Measurements from ENCODE around the gene THTPA. TPM values are rescaled to one million over a fixed set of nuclear protein-coding genes. Genes with fewer than 3 reads are reported as not detected.

THTPA gene
- total RNA-seq, 2 donors from 2014 or later = 9.0 to 21.0 TPM

DNA sequence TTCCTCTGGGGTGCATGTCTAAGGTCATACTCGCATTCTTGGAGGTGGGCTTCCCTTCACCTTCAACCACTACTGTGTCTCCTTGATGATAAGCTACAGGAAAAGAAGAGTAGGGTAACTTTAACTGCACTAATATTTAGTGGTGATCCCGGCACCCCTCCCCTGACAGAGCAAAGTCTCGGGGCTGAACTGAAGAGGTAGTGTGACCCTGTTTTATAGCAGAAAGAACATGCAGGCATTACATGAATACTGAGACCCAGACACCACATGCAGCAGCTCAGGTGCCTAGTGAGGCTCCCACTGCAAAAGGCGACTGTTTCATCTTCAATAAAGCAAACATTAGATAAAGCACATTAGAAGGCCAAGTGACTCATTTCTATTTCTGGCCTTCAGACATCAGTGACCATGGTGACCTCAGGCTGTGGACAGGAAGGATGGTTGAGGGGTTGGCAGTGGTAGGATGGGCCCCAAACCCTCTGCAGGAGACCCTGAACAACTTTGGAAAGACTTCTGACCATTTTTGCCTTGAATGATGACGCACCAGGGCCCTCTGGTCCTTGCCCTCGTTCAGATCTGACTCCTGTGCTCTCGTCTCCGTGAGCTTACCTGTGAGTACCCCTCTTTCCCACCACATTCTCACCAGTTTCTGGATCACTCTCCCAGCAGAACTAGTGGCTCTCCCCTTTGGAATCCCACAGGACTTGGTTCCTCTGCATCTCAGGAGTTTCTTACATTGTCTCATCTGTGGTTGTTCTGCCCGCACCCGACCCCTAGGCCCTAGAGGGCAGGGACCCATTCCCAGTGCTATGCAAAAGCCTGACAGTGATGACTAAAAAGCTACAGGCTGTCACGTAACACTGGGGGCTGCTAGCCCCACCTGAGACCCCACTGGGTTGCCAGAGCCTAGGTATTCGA, 46.4 kb downstream of the THTPA start:
- H3K9me3 ChIP-seq = no peaks in the 10 kb centered on the region
- H3K4me3 ChIP-seq = no peak overlapping the region
- H3K9ac ChIP-seq (ENCODE audit: low read depth in 2 of 2, low read length in 2 of 2) = no peak overlapping the region
- intact Hi-C loops (cut with DNase I) = no loop called here
- H3K27ac ChIP-seq = no peak overlapping the region
- no peaks in the 10 kb centered on the region for H3K36me3 ChIP-seq
- TF ChIP-seq, protein P1, sequence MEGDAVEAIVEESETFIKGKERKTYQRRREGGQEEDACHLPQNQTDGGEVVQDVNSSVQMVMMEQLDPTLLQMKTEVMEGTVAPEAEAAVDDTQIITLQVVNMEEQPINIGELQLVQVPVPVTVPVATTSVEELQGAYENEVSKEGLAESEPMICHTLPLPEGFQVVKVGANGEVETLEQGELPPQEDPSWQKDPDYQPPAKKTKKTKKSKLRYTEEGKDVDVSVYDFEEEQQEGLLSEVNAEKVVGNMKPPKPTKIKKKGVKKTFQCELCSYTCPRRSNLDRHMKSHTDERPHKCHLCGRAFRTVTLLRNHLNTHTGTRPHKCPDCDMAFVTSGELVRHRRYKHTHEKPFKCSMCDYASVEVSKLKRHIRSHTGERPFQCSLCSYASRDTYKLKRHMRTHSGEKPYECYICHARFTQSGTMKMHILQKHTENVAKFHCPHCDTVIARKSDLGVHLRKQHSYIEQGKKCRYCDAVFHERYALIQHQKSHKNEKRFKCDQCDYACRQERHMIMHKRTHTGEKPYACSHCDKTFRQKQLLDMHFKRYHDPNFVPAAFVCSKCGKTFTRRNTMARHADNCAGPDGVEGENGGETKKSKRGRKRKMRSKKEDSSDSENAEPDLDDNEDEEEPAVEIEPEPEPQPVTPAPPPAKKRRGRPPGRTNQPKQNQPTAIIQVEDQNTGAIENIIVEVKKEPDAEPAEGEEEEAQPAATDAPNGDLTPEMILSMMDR (IDR thresholded peaks at IDR 0.05) = no peak
- H3K4me1 ChIP-seq = no peaks in the 10 kb centered on the region
- DNase-seq = no peak
- no peaks in the 10 kb centered on the region for H3K27me3 ChIP-seq

DNA sequence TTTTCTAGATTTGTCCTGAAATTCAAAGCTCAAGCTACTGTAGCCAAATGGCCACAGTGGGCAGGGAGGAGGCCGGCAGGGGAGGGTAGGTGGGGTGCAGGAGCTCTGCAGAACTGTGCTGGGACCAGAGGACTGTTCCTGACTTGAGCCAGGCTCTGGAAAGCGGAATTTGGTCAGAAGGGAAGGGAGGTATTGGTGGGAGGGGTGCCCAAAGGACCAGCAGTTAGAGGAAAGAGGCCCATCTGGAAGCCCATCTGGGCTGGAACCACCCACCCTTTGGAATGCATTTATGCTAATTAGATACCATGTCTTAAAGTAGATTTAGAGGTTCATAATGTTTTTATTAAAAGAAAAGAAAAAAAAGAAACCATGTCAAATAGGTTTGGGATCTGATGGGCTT, 47.0 kb downstream of the THTPA start:
- H3K4me1 ChIP-seq = no peaks in the 10 kb centered on the region
- H3K27ac ChIP-seq = no peak overlapping the region
- H3K9me3 ChIP-seq = no peaks in the 10 kb centered on the region
- H3K4me3 ChIP-seq = no peak overlapping the region
- DNase-seq = no peak
- H3K36me3 ChIP-seq = no peaks in the 10 kb centered on the region
- intact Hi-C loops (cut with DNase I) = no loop called here
- TF ChIP-seq, protein P1 (IDR thresholded peaks at IDR 0.05) = no peak
- no peaks in the 10 kb centered on the region for H3K27me3 ChIP-seq
- no peak overlapping the region for H3K9ac ChIP-seq (ENCODE audit: low read depth in 2 of 2, low read length in 2 of 2)

DNA sequence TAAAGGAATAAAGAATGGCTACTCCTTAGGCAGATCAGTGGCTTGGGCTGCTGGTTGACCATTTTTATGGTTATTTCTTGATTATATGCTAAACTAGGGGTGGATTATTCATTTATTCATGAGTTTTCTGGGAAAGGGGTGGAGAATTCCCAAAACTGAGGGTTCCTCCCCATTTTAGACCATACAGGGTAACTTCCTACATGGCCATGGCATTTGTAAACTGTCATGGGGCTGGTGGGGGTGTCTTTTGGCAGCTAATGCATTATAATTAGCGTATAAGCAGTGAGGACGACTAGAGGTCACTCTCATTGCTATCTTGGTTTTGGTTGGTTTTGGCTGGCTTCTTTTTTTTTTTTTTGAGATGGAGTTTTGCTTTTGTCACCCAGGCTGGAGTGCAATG, 48.1 kb downstream of the THTPA start:
- DNase-seq = no peak
- Histone ChIP-seq H3K9ac (ENCODE audit: low read depth in 2 of 2, low read length in 2 of 2) (no peak overlapping the region), H3K27me3 (no peaks in the 10 kb centered on the region), H3K4me1 (no peaks in the 10 kb centered on the region), H3K36me3 (no peaks in the 10 kb centered on the region), H3K4me3 (no peak overlapping the region), H3K27ac (no peak overlapping the region), H3K9me3 (no peaks in the 10 kb centered on the region)
- intact Hi-C loops (cut with DNase I) = no loop called here
- TF ChIP-seq, protein P1 (IDR thresholded peaks at IDR 0.05) = no peak

DNA sequence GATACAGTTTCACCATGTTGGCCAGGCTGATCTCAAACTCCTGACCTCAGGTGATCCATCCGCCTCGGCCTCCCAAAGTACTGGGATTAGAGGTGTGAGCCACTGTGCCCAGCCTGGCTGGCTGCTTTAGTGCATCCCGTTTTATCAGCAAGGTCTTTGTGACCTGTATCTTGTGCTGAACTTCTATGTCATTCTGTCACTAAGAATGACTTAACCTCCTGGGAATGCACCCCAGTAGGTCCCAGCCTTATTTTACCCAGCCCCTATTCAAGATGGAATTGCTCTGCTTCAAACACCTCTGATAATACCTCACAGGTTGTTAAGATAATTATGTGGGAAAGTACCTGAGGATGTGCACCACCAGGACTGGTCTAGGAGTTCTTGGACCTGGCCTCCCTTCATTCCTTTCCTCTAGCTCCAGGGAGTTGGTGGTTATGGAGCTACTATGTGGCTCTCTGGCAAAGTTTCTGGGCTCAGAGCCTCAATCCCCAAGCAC, 48.7 kb downstream of the THTPA start:
- no peaks in the 10 kb centered on the region for H3K9me3 ChIP-seq
- H3K4me3 ChIP-seq = no peak overlapping the region
- no peak overlapping the region for H3K9ac ChIP-seq (ENCODE audit: low read depth in 2 of 2, low read length in 2 of 2)
- H3K36me3 ChIP-seq = no peaks in the 10 kb centered on the region
- H3K4me1 ChIP-seq = no peaks in the 10 kb centered on the region
- no peak overlapping the region for H3K27ac ChIP-seq
- H3K27me3 ChIP-seq = no peaks in the 10 kb centered on the region
- no peak for DNase-seq
- intact Hi-C loops (cut with DNase I) = no loop called here
- TF ChIP-seq, protein P1 (IDR thresholded peaks at IDR 0.05) = no peak

DNA sequence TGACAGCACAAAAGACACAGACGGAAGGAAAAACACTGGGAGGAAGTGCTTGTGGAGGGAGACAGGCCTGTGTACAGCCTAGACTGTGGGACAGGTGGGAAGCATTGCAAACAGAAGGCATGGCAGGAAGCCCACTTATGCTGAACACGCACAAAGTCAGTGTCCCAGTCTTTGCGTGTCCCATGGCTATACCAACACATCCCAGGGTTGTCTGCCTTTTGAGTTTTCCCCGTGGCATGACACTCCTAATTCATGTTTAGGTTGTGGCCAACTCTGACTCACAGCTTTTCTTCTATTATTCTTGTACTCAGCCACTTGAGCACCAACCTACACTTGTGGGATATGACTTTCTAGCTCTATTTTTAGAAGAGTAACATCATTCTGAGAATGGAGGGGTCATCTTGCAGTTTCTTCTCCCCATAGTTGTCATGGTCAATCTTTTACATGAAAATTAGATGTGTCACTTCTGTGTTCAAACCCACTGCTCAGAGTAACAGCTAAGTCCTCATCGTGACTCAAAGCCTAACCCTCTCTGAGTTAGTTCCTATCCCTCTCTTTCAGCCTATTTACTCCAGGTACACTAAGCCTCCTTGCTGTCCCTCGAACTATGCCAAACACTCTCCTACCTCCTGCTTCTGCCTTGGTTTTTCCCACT, 50.0 kb downstream of the THTPA start:
- intact Hi-C loops (cut with DNase I) = no loop called here
- H3K27me3 ChIP-seq = no peaks in the 10 kb centered on the region
- no peaks in the 10 kb centered on the region for H3K4me1 ChIP-seq
- no peak overlapping the region for H3K4me3 ChIP-seq
- H3K9me3 ChIP-seq = no peaks in the 10 kb centered on the region
- H3K9ac ChIP-seq (ENCODE audit: low read depth in 2 of 2, low read length in 2 of 2) = no peak overlapping the region
- TF ChIP-seq, protein P1 (IDR thresholded peaks at IDR 0.05) = no peak
- no peak for DNase-seq
- no peak overlapping the region for H3K27ac ChIP-seq
- H3K36me3 ChIP-seq = no peaks in the 10 kb centered on the region

All from colonic mucosa (tissue), 4 donors.